Mesendoderm (in vitro differentiated cells): Measurements from ENCODE around the gene TRPM3.

Source experiments
- DNase-seq: peaks from one replicate; pipeline ENCODE4 v3.0.0; 2013
- H2AK5ac ChIP-seq: 2 replicates; pipeline ENCODE4 v1.6.1; 2013; ENCODE audit warnings: low read length, inconsistent platforms
- H2BK120ac ChIP-seq: 2 replicates; pipeline ENCODE4 v1.6.1; 2013; ENCODE audit warnings: low read depth, mild to moderate bottlenecking, low read length, moderate library complexity, mixed read lengths
- H2BK15ac ChIP-seq: replicated peaks from 2 replicates; pipeline ENCODE4 v1.6.1; 2013; ENCODE audit warnings: low read depth, mild to moderate bottlenecking, moderate library complexity
- H2BK5ac ChIP-seq: 2 replicates; pipeline ENCODE4 v1.6.1; 2013; ENCODE audit warnings: low read length, inconsistent platforms
- H3K18ac ChIP-seq: 2 replicates; pipeline ENCODE4 v1.6.1; 2013; ENCODE audit warnings: mild to moderate bottlenecking, low read length, mixed read lengths
- H3K23ac ChIP-seq: one replicate; pipeline ENCODE4 v1.6.1; 2013; ENCODE audit warnings: low read length
- H3K27ac ChIP-seq: 2 replicates; pipeline ENCODE4 v1.5.1; 2013; ENCODE audit warnings: low read depth, mild to moderate bottlenecking, inconsistent platforms, low read length, moderate library complexity
- H3K27me3 ChIP-seq: 2 replicates; pipeline ENCODE4 v1.6.1; 2013; ENCODE audit warnings: low read length, control low read depth, mild to moderate bottlenecking, inconsistent platforms; ENCODE audit not compliant: insufficient read depth, poor library complexity
- H3K36me3 ChIP-seq: 2 replicates; pipeline ENCODE4 v1.6.1; 2013; ENCODE audit warnings: low read length, inconsistent platforms; ENCODE audit not compliant: control insufficient read depth, insufficient read depth
- H3K4ac ChIP-seq: one replicate; pipeline ENCODE4 v1.6.1; 2013; ENCODE audit warnings: low read depth, mild to moderate bottlenecking, low read length, moderate library complexity
- H3K4me1 ChIP-seq: 2 replicates; pipeline ENCODE4 v1.6.1; 2013; ENCODE audit warnings: low read depth, low read length, inconsistent platforms; ENCODE audit not compliant: control insufficient read depth
- H3K4me2 ChIP-seq: 2 replicates; pipeline ENCODE4 v1.6.1; 2013; ENCODE audit warnings: low read length
- H3K4me3 ChIP-seq: 2 replicates; pipeline ENCODE4 v1.5.1; 2013; ENCODE audit warnings: mild to moderate bottlenecking, low read length
- H3K56ac ChIP-seq: one replicate; pipeline ENCODE4 v1.6.1; 2013; ENCODE audit warnings: low read length
- H3K79me1 ChIP-seq: 2 replicates; pipeline ENCODE4 v1.6.1; 2013; ENCODE audit warnings: low read length, inconsistent platforms
- H3K79me2 ChIP-seq: 2 replicates; pipeline ENCODE4 v1.6.1; 2013; ENCODE audit warnings: mild to moderate bottlenecking, low read length; ENCODE audit not compliant: control insufficient read depth, insufficient read depth
- H3K9ac ChIP-seq: 2 replicates; pipeline ENCODE4 v1.6.1; 2013; ENCODE audit warnings: low read length, inconsistent platforms
- H4K5ac ChIP-seq: one replicate; pipeline ENCODE4 v1.6.1; 2013; ENCODE audit warnings: low read length
- H4K8ac ChIP-seq: one replicate; pipeline ENCODE4 v1.6.1; 2013; ENCODE audit warnings: low read depth, mild to moderate bottlenecking, control low read depth, low read length, moderate library complexity
- WGBS: extraction: QIAGEN DNeasy Blood & Tissue Kit; methylation state at CpG from one replicate; pipeline ENCODE4 v1.1.7; 2013; ENCODE audit warnings: low lambda C conversion rate, missing lambda C conversion rate; ENCODE audit not compliant: insufficient coverage; ENCODE audit errors: extremely low coverage; 5-methylcytosine and 5-hydroxymethylcytosine counted together

Gene TRPM3

DNA sequence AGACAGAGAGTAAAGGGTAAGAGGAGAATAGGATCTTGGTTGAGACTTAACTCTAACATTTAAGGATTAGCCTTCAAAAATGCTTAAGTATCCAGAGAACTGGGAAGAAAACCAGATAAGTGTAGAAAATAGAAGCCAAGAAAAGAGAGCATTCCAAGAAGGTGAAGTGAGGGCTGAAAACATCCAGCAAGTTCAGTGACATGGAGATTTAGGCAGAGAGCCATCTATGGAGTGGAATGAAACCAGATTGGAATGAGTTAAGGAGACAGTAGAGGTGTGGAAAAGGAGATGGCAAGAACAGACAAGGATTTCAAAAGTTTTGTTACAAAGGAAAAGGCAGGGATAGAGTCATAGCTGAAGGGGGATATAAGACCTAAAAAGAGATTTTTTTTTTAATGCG, 188.1 kb downstream of the TRPM3 start:
- Histone ChIP-seq H3K23ac (no peak overlapping the region), H2BK15ac (no peak overlapping the region), H3K27me3 (no peaks in the 10 kb centered on the region), H3K4me3 (no peak overlapping the region), H3K4me1 (no peaks in the 10 kb centered on the region), H2BK120ac (no peak overlapping the region), H3K4ac (no peak overlapping the region), H3K4me2 (no peak overlapping the region), H3K18ac (no peak overlapping the region), H3K36me3 (no peaks in the 10 kb centered on the region), H3K79me2 (no peaks in the 10 kb centered on the region), H2AK5ac (no peak overlapping the region), H3K27ac (no peak overlapping the region), H2BK5ac (no peak overlapping the region), H3K56ac (no peak overlapping the region), H3K9ac (no peak overlapping the region), H4K8ac (no peak overlapping the region), H3K79me1 (no peaks in the 10 kb centered on the region), H4K5ac (no peak overlapping the region)
- no peak for DNase-seq
- 100% methylated on average over 1 of the region's 1 CpG for WGBS

GRCh38 chr9:70932097-70932496, 189.3 kb downstream of the TRPM3 start:
- Histone ChIP-seq H3K18ac (no peak overlapping the region), H3K79me2 (no peaks in the 10 kb centered on the region), H3K27ac (no peak overlapping the region), H2AK5ac (no peak overlapping the region), H3K4me2 (no peak overlapping the region), H3K4me1 (no peaks in the 10 kb centered on the region), H3K9ac (no peak overlapping the region), H2BK5ac (no peak overlapping the region), H3K4me3 (no peak overlapping the region), H2BK120ac (no peak overlapping the region), H4K5ac (no peak overlapping the region), H3K23ac (no peak overlapping the region), H4K8ac (no peak overlapping the region), H3K36me3 (no peaks in the 10 kb centered on the region), H3K79me1 (no peaks in the 10 kb centered on the region), H3K27me3 (no peaks in the 10 kb centered on the region), H2BK15ac (no peak overlapping the region), H3K4ac (no peak overlapping the region), H3K56ac (no peak overlapping the region)
- no peak for DNase-seq
- no CpG with 5 or more reads among the region's 1 CpG for WGBS

DNA sequence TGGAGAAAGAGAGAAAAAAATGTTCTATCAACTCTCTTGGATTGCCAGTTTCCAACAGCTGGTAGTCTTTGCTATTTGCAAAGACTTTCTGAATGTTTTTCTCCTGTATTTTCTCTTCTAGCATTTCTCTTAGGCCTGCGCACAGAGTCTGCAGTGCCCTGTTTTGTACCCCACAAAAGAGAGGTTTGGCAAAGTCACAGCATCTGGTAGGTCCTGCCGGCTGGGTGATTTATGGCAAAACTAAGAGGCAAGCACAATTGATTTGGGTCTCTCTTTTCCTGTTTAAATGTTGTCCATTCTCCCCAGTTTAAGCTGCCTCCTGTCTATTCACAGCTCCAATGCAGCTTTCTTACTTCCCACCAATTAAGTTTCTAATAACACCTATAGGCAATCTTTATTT, 193.9 kb downstream of the TRPM3 start:
- Histone ChIP-seq H2BK5ac (no peak overlapping the region), H3K79me1 (no peaks in the 10 kb centered on the region), H2AK5ac (no peak overlapping the region), H4K5ac (no peak overlapping the region), H3K27me3 (no peaks in the 10 kb centered on the region), H3K4me3 (no peak overlapping the region), H2BK15ac (no peak overlapping the region), H3K56ac (no peak overlapping the region), H2BK120ac (no peak overlapping the region), H3K27ac (no peak overlapping the region), H3K4ac (no peak overlapping the region), H3K36me3 (no peaks in the 10 kb centered on the region), H3K79me2 (no peaks in the 10 kb centered on the region), H3K4me2 (no peak overlapping the region), H3K9ac (no peak overlapping the region), H3K4me1 (no peaks in the 10 kb centered on the region), H4K8ac (no peak overlapping the region), H3K23ac (no peak overlapping the region), H3K18ac (no peak overlapping the region)
- DNase-seq, result no peak
- no CpG with 5 or more reads among the region's 2 CpGs for WGBS

- H3K79me2 ChIP-seq, result no peaks in the 10 kb centered on the region
- no peak overlapping the region for H2BK5ac ChIP-seq
- no peaks in the 10 kb centered on the region for H3K4me1 ChIP-seq
- H3K4ac ChIP-seq, result no peak overlapping the region
- DNase-seq, result peak; percentile 75
- H3K18ac ChIP-seq, result no peak overlapping the region
- no peak overlapping the region for H4K8ac ChIP-seq
- no peak overlapping the region for H3K56ac ChIP-seq
- no peak overlapping the region for H4K5ac ChIP-seq
- H3K27ac ChIP-seq, result no peak overlapping the region
- no CpG with 5 or more reads among the region's 9 CpGs for WGBS
- no peak overlapping the region for H2BK15ac ChIP-seq
- H3K23ac ChIP-seq, result no peak overlapping the region
- H3K36me3 ChIP-seq, result no peaks in the 10 kb centered on the region
- H3K79me1 ChIP-seq, result no peaks in the 10 kb centered on the region
- no peak overlapping the region for H3K4me2 ChIP-seq
- H2AK5ac ChIP-seq, result no peak overlapping the region
- H3K27me3 ChIP-seq, result no peaks in the 10 kb centered on the region
- no peak overlapping the region for H3K9ac ChIP-seq
- H3K4me3 ChIP-seq, result no peak overlapping the region
- no peak overlapping the region for H2BK120ac ChIP-seq
These were observed 196.4 kb downstream of the TRPM3 start for GRCh38 chr9:70924895-70925547.

- Histone ChIP-seq H3K79me1 (no peaks in the 10 kb centered on the region), H3K18ac (no peak overlapping the region), H3K4me1 (no peaks in the 10 kb centered on the region), H2BK120ac (no peak overlapping the region), H3K56ac (no peak overlapping the region), H4K5ac (no peak overlapping the region), H2BK15ac (no peak overlapping the region), H3K79me2 (no peaks in the 10 kb centered on the region), H3K27ac (no peak overlapping the region), H2BK5ac (no peak overlapping the region), H3K4me2 (no peak overlapping the region), H3K36me3 (no peaks in the 10 kb centered on the region), H2AK5ac (no peak overlapping the region), H3K4me3 (no peak overlapping the region), H3K9ac (no peak overlapping the region), H3K23ac (no peak overlapping the region), H3K4ac (no peak overlapping the region), H4K8ac (no peak overlapping the region), H3K27me3 (no peaks in the 10 kb centered on the region)
- no peak for DNase-seq
- no CpG with 5 or more reads among the region's 6 CpGs for WGBS
These were observed 197.0 kb downstream of the TRPM3 start for GRCh38 chr9:70924380-70924779.

- H2BK15ac ChIP-seq, result no peak overlapping the region
- H3K4ac ChIP-seq, result no peak overlapping the region
- H3K56ac ChIP-seq, result no peak overlapping the region
- no peaks in the 10 kb centered on the region for H3K79me2 ChIP-seq
- no peak overlapping the region for H3K27ac ChIP-seq
- DNase-seq, result no peak
- no peaks in the 10 kb centered on the region for H3K27me3 ChIP-seq
- WGBS, result no CpG with 5 or more reads among the region's 1 CpG
- no peak overlapping the region for H4K8ac ChIP-seq
- no peak overlapping the region for H3K18ac ChIP-seq
- H4K5ac ChIP-seq, result no peak overlapping the region
- H3K4me1 ChIP-seq, result no peaks in the 10 kb centered on the region
- H3K9ac ChIP-seq, result no peak overlapping the region
- no peak overlapping the region for H2BK120ac ChIP-seq
- H3K36me3 ChIP-seq, result no peaks in the 10 kb centered on the region
- no peak overlapping the region for H3K4me3 ChIP-seq
- H3K4me2 ChIP-seq, result no peak overlapping the region
- H3K79me1 ChIP-seq, result no peaks in the 10 kb centered on the region
- no peak overlapping the region for H2BK5ac ChIP-seq
- H3K23ac ChIP-seq, result no peak overlapping the region
- H2AK5ac ChIP-seq, result no peak overlapping the region
These were observed 197.5 kb downstream of the TRPM3 start for GRCh38 chr9:70923961-70924360.
